Kidney epithelial cell (primary cell): ENCODE measurements around the gene KATNB1. TPM values are rescaled to one million over a fixed set of nuclear protein-coding genes. Genes with fewer than 3 reads are reported as not detected.

Source experiments
- DNase-seq: peaks from one replicate; pipeline ENCODE4 v3.0.0-alpha.2; 2010; ENCODE audit warnings: low read depth
- H3K27me3 ChIP-seq: 2 replicates; pipeline ENCODE4 v1.6.0; 2011; ENCODE audit warnings: low read length; ENCODE audit not compliant: control insufficient read depth, insufficient read depth
- H3K36me3 ChIP-seq: 2 replicates; pipeline ENCODE4 v1.5.1; 2011; ENCODE audit warnings: low read length; ENCODE audit not compliant: control insufficient read depth, insufficient read depth
- H3K4me3 ChIP-seq: 2 replicates; pipeline ENCODE4 v1.5.1; 2011; ENCODE audit warnings: low read depth, mild to moderate bottlenecking, control low read depth, low read length
- total RNA-seq: library from RNA; depleted of rRNA; stranded (reverse); fragments of >200 nt; gene quantifications from 2 replicates; pipeline ENCODE4 v1.2.3, GENCODE V29; 2015
- TF ChIP-seq, protein P1 (sequence below): IDR thresholded peaks from 2 replicates; pipeline ENCODE4 v1.5.1; 2011; ENCODE audit warnings: mild to moderate bottlenecking, moderate library complexity, low read length, control low read depth, inconsistent platforms; ENCODE audit not compliant: insufficient read depth, poor library complexity, severe bottlenecking

The KATNB1 gene
- total RNA-seq, 1 donor from 2014 or later, result 26.3 TPM

DNA sequence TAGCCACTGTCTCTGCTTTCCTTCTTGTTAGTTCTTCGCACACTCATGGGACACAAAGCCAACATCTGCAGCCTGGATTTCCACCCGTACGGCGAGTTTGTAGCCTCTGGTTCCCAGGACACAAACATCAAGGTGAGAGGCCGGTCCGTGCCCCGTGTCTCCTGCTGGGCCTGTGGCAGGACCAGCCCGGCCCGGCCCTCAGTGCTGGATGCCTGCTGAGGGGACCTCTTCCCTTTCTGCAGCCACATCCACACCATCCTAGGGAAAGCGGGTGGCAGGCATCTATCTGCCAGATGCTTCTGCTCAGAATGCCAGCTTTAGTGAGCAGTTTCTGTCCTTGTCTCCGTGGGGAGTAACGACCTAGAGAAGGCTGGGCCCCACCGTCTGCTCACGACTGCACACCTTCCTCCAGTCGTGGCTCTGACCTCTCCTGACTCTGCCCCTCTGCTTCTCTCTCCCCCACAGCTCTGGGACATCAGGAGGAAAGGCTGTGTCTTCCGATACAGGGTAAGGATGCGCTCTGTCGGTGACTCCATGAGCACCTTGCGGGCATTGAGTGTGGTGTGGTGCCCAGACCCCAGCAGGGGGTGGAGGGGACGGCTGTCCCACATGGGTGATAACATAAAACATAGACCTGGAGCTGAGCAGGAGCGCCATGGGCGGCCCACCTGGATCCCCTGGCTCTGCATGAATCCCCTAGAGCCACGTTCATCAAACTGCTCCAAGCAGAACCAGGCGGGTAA, 15.4 kb downstream of the KATNB1 start:
- TF ChIP-seq, protein P1, sequence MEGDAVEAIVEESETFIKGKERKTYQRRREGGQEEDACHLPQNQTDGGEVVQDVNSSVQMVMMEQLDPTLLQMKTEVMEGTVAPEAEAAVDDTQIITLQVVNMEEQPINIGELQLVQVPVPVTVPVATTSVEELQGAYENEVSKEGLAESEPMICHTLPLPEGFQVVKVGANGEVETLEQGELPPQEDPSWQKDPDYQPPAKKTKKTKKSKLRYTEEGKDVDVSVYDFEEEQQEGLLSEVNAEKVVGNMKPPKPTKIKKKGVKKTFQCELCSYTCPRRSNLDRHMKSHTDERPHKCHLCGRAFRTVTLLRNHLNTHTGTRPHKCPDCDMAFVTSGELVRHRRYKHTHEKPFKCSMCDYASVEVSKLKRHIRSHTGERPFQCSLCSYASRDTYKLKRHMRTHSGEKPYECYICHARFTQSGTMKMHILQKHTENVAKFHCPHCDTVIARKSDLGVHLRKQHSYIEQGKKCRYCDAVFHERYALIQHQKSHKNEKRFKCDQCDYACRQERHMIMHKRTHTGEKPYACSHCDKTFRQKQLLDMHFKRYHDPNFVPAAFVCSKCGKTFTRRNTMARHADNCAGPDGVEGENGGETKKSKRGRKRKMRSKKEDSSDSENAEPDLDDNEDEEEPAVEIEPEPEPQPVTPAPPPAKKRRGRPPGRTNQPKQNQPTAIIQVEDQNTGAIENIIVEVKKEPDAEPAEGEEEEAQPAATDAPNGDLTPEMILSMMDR, result no peak
- no peaks in the 10 kb centered on the region for H3K27me3 ChIP-seq
- no peak overlapping the region for H3K4me3 ChIP-seq
- DNase-seq, result no peak
- H3K36me3 ChIP-seq, result peaks cover 2% of the 10 kb centered on the region

DNA sequence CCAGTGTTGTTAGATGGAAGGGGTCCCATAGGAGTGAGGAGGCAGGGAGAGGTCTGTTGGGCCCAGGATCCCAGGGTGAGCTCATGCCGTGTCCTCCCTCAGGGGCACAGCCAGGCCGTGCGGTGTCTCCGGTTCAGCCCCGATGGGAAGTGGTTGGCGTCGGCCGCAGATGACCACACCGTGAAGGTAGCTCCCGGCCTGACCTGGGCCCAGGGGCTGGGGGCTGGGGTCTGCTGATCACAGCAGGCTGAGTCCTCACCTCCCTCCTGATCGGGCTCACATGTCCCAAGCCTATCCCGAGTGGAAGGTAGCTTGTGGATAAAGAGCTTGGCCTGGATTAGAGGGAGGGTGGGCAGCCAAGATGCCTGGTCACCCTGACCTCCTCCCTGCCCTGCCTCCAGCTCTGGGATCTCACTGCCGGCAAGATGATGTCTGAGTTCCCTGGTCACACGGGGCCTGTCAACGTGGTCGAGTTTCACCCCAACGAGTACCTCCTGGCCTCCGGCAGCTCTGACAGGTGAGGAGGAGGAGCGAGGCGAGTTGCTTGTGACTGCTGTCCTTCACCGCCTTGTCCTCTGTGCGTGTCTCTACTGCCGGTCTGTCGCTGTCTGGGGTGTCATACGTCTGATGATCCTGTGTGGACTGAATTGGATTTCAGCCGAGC, 16.1 kb downstream of the KATNB1 start:
- TF ChIP-seq, protein P1, result no peak
- no peak for DNase-seq
- Histone ChIP-seq H3K27me3 (no peaks in the 10 kb centered on the region), H3K36me3 (peaks cover 2% of the 10 kb centered on the region), H3K4me3 (no peak overlapping the region)

DNA sequence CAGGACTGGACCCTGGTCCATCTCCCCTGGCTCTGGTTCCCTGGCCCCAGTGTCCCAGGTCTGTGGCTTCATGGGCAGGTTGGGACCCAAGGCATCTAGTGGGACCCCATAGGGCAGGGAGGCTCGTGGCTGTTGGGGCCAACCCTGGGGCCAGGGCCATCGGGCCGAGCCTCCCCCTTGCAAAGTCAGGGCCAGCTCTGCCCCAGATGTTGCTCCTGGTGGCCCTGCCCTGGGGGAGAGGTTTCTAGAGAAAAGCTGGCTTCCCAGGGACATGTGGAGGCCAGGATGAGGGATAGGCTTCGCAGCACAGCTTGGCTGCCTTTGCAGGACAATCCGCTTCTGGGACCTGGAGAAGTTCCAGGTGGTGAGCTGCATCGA, 16.6 kb downstream of the KATNB1 start:
- no peaks in the 10 kb centered on the region for H3K27me3 ChIP-seq
- no peak overlapping the region for H3K4me3 ChIP-seq
- H3K36me3 ChIP-seq, result peaks cover 2% of the 10 kb centered on the region
- no peak for DNase-seq
- TF ChIP-seq, protein P1, result no peak

DNA sequence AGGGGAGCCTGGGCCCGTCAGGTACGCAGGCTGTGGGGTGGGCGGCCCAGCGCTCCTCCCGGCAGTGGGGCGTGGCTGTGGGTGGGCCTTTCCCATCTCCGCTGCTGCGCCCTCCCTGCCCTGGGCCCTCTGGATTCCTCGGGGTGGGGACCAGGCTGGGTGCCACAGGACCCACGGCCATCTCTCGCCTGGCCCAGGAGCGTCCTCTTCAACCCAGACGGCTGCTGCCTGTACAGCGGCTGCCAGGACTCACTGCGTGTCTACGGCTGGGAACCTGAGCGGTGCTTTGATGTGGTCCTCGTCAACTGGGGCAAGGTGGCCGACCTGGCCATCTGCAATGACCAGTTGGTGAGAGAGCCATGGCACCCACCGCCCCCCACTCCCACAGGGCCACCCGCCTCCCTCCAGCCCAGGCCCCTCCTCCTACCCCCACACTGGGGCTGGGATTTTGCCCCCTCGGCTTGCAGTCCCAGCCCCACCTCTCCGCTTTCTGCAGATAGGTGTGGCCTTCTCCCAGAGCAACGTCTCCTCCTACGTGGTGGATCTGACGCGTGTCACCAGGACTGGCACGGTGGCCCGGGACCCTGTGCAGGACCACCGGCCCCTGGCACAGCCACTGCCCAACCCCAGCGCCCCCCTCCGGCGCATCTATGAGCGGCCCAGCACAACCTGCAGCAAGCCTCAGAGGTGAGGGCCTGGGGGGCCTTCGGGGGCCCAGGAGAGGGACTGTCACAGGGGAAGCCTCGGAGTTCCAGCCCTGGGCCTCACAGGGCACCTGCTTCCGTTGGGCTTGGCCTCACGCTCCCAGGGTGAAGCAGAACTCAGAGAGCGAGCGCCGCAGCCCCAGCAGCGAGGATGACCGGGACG, 17.2 kb downstream of the KATNB1 start:
- TF ChIP-seq, protein P1, result no peak
- Histone ChIP-seq H3K27me3 (no peaks in the 10 kb centered on the region), H3K36me3 (peaks cover 2% of the 10 kb centered on the region), H3K4me3 (no peak overlapping the region)
- no peak for DNase-seq

DNA sequence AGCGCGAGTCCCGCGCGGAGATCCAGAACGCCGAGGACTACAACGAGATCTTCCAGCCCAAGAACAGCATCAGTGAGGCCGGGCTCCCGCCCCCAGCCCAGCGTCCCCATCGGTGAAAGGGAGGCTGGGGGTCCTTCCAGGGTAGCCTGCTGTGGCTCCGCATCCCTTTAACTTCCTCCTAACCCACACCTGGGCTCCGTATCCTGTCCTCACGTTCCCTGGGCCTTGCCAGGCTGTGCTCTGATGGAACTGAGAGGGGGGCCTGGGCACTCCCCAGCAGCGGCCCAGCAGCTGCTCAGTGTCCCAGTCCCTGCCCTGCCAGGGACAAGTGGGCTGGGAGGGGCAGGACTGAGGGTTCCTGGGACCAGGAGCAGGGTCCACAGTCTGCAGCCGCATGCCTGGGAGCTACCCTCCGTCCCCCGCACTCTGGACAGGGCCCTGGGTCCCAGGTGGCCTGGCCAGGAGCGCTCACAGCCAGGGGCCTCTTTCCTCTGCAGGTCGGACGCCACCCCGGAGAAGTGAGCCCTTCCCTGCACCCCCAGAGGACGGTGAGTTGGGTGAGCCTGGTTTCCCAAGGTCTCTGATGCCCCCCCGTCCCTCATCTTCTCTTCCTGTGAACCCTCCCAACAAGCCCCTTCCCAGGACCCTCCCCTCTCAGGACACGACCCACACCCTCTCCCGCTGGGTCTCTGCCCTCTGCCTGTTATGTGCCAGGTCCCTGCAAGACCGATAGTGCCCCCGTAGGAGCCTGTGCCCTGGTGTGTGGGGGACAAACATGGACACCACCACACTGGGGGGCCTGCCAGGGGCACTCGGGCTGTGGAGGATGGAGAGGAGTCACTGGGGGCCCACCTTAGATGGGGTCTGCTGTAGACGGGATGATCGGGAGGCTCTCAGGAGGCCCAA, 18.1 kb downstream of the KATNB1 start:
- DNase-seq, result no peak
- Histone ChIP-seq H3K27me3 (no peaks in the 10 kb centered on the region), H3K4me3 (no peak overlapping the region), H3K36me3 (peaks cover 2% of the 10 kb centered on the region)
- TF ChIP-seq, protein P1, result no peak
